Astrocyte of the cerebellum (primary cell): Measurements from ENCODE around the gene RAB13.

Source experiments
- DNase-seq: peaks from one replicate; pipeline ENCODE4 v3.0.0-alpha.2; 2011; ENCODE audit warnings: low read depth
- H3K4me3 ChIP-seq: 2 replicates; pipeline ENCODE4 v1.5.1; 2011; ENCODE audit warnings: mild to moderate bottlenecking, low read depth, low read length, moderate library complexity
- CTCF ChIP-seq: IDR thresholded peaks from 2 replicates; pipeline ENCODE4 v1.5.1; 2012; ENCODE audit warnings: low read length, low read depth, moderate library complexity, mild to moderate bottlenecking; ENCODE audit errors: missing control alignments
- in situ Hi-C: cut with HindIII; loops from 2 replicates; pipeline ENCODE4 v1.10.0; 2017; ENCODE audit warnings: low sequenced_read_pairs

The RAB13 gene

GRCh38 chr1:153968408-153968807 lies 17.7 kb downstream of the RAB13 start:
- peak overlapping the region; percentile 53 for H3K4me3 ChIP-seq
- no peak for TF ChIP-seq CTCF
- no peak for DNase-seq
- in situ Hi-C loops = no loop called here

GRCh38 chr1:153968000-153968363 lies 18.2 kb downstream of the RAB13 start:
- in situ Hi-C loops = no loop called here
- TF ChIP-seq CTCF = no peak

GRCh38 chr1:153967107-153967999 lies 18.8 kb downstream of the RAB13 start, which contains the start of gene CREB3L4:
TSS of gene CREB3L4 (plus strand) at chr1:153967902. CDS start at chr1:153968526, 624 bp downstream.
- in situ Hi-C loops = no loop called here
- peak; percentile 43 for TF ChIP-seq CTCF
- DNase-seq = peak; percentile 97
- H3K4me3 ChIP-seq = peak within 1 kb of the TSS; percentile 53

More at GRCh38 chr1:153968000-153968363, 18.2 kb downstream of the RAB13 start:
- no peak for DNase-seq
- peak overlapping the region; percentile 53 for H3K4me3 ChIP-seq

GRCh38 chr1:153963850-153964331 lies 22.2 kb downstream of the RAB13 start:
- TF ChIP-seq CTCF = no peak
- in situ Hi-C loops = loop anchor here (5.0 kb wide), 1 partner anchor 147 kb away; no protein-coding TSS in a partner anchor
- DNase-seq = no peak
- peak overlapping the region; percentile 89 for H3K4me3 ChIP-seq

- in situ Hi-C loops = loop anchor here (5.0 kb wide), 1 partner anchor 146 kb away; no protein-coding TSS in a partner anchor
- peak within 1 kb of the TSS; percentile 89 for H3K4me3 ChIP-seq
- peak; percentile 91 for DNase-seq
- no peak for TF ChIP-seq CTCF
Observed at GRCh38 chr1:153963030-153963849, 22.9 kb downstream of the RAB13 start, which contains the start of gene SLC39A1. TSS of gene SLC39A1 (minus strand) at chr1:153963537. CDS start at chr1:153962715, 822 bp downstream.
